GM19397 (cell line): ENCODE measurements around the gene INTS3.
A peak's percentile ranks its signal among the peaks of the same experiment; 100 is the strongest.

Experiments
- ATAC-seq: cut with Tn5 transposase; IDR thresholded peaks from one replicate; pipeline ENCODE4 v1.9.1; 2021; ENCODE audit warnings: mild to moderate bottlenecking, moderate library complexity; ENCODE audit not compliant: unreplicated experiment

Gene INTS3

GRCh38 chr1:153727463-153728304 is at the start of gene INTS3:
Gene INTS3 (plus strand): TSS chr1:153728050. CDS start chr1:153728635, 585 bp downstream.
- ATAC-seq = peak; percentile 95

GRCh38 chr1:153678519-153679336 is 49.1 kb upstream of the INTS3 start, which contains the start of gene NPR1:
Gene NPR1 (plus strand): TSS chr1:153678688. CDS start chr1:153679109, 421 bp downstream.
- no peak for ATAC-seq

- no peak for ATAC-seq
These were observed 48.3 kb upstream of the INTS3 start for GRCh38 chr1:153679337-153680119.

GRCh38 chr1:153680120-153680403 is 47.8 kb upstream of the INTS3 start:
- ATAC-seq = no peak

- ATAC-seq = no peak
These were observed 45.1 kb upstream of the INTS3 start for GRCh38 chr1:153682730-153683129.

GRCh38 chr1:153683854-153684253 is 44.0 kb upstream of the INTS3 start:
- ATAC-seq = no peak

GRCh38 chr1:153684892-153685291 is 43.0 kb upstream of the INTS3 start:
- ATAC-seq = no peak

- no peak for ATAC-seq
These were observed 42.1 kb upstream of the INTS3 start for GRCh38 chr1:153685544-153686340.

- no peak for ATAC-seq
These were observed 40.3 kb upstream of the INTS3 start for GRCh38 chr1:153687346-153688125.

- no peak for ATAC-seq
These were observed 39.6 kb upstream of the INTS3 start for GRCh38 chr1:153688276-153688675.

- ATAC-seq = no peak
These were observed 39.0 kb upstream of the INTS3 start for GRCh38 chr1:153688736-153689328.

- ATAC-seq = no peak
These were observed 34.4 kb upstream of the INTS3 start for GRCh38 chr1:153693466-153693865.

- no peak for ATAC-seq
These were observed 31.1 kb upstream of the INTS3 start for GRCh38 chr1:153696741-153697140.

- no peak for ATAC-seq
These were observed 30.4 kb upstream of the INTS3 start for GRCh38 chr1:153697191-153698019.

- ATAC-seq = no peak
These were observed 29.6 kb upstream of the INTS3 start for GRCh38 chr1:153698020-153698922.

- no peak for ATAC-seq
These were observed 28.7 kb upstream of the INTS3 start for GRCh38 chr1:153698923-153699714.

- no peak for ATAC-seq
These were observed 28.1 kb upstream of the INTS3 start for GRCh38 chr1:153699768-153700167.
